Large intestine (tissue), 3 donors: ENCODE data around the gene ASB16. TPM values are rescaled to one million over a fixed set of nuclear protein-coding genes. Genes with fewer than 3 reads are reported as not detected.
A peak's percentile ranks its signal among the peaks of the same experiment; 100 is the strongest.

Experiments
- DNase-seq, 2 donors: peaks; one replicate each; pipeline versions ENCODE4 v3.0.0 to v3.0.0-alpha.2; 2013
- H3K27ac ChIP-seq: one replicate; pipeline ENCODE4 v1.5.1; 2013; ENCODE audit warnings: low read length
- H3K27me3 ChIP-seq: 2 replicates; pipeline ENCODE4 v1.6.1; 2013; ENCODE audit warnings: low read length; ENCODE audit not compliant: control insufficient read depth, insufficient read depth
- H3K36me3 ChIP-seq: 2 replicates; pipeline ENCODE4 v1.6.1; 2013; ENCODE audit warnings: low read length; ENCODE audit not compliant: control insufficient read depth, insufficient read depth
- H3K4me1 ChIP-seq: one replicate; pipeline ENCODE4 v1.6.1; 2013; ENCODE audit warnings: low read length; ENCODE audit not compliant: control insufficient read depth, insufficient read depth
- H3K4me3 ChIP-seq: one replicate; pipeline ENCODE4 v1.5.1; 2013; ENCODE audit warnings: low read length
- H3K9me3 ChIP-seq: one replicate; pipeline ENCODE4 v1.6.1; 2013; ENCODE audit warnings: mild to moderate bottlenecking, low read depth, low read length, moderate library complexity; ENCODE audit not compliant: control insufficient read depth
- WGBS: methylation state at CpG from one replicate; pipeline ENCODE4 v1.1.5; 2013; ENCODE audit warnings: low lambda C conversion rate; ENCODE audit not compliant: insufficient coverage; 5-methylcytosine and 5-hydroxymethylcytosine counted together
- polyA plus RNA-seq: library from polyadenylated mRNA; unstranded; fragments of 120-200 nt; gene quantifications from one replicate; pipeline ENCODE4 v1.2.1, GENCODE V29; 2013

The ASB16 gene
- polyA plus RNA-seq, 1 donor = 2.5 TPM

DNA sequence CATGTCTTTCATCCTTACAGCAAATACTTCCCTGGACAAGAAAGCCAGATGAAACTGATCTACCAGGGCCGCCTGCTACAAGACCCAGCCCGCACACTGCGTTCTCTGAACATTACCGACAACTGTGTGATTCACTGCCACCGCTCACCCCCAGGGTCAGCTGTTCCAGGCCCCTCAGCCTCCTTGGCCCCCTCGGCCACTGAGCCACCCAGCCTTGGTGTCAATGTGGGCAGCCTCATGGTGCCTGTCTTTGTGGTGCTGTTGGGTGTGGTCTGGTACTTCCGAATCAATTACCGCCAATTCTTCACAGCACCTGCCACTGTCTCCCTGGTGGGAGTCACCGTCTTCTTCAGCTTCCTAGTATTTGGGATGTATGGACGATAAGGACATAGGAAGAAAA, 20.0 kb downstream of the ASB16 start:
- Histone ChIP-seq H3K9me3 (no peaks in the 10 kb centered on the region), H3K27ac (no peak overlapping the region), H3K27me3 (no peaks in the 10 kb centered on the region), H3K4me3 (no peak overlapping the region), H3K4me1 (peaks cover 23% of the 10 kb centered on the region), H3K36me3 (peaks cover 57% of the 10 kb centered on the region)
- DNase-seq = no peak
- WGBS = no CpG with 5 or more reads among the region's 10 CpGs

DNA sequence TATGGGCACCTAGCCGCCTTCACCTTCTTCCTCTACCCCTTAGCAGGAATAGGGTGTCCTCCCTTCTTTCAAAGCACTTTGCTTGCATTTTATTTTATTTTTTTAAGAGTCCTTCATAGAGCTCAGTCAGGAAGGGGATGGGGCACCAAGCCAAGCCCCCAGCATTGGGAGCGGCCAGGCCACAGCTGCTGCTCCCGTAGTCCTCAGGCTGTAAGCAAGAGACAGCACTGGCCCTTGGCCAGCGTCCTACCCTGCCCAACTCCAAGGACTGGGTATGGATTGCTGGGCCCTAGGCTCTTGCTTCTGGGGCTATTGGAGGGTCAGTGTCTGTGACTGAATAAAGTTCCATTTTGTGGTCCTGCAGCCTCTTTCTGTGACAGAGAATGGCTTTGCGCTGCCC, 20.9 kb downstream of the ASB16 start:
- WGBS = 100% methylated on average over 1 of the region's 5 CpGs
- H3K4me1 ChIP-seq = peaks cover 19% of the 10 kb centered on the region
- H3K9me3 ChIP-seq = no peaks in the 10 kb centered on the region
- H3K27me3 ChIP-seq = no peaks in the 10 kb centered on the region
- peaks cover 66% of the 10 kb centered on the region for H3K36me3 ChIP-seq
- H3K4me3 ChIP-seq = no peak overlapping the region
- DNase-seq = no peak
- peak overlapping the region; percentile 14 for H3K27ac ChIP-seq

DNA sequence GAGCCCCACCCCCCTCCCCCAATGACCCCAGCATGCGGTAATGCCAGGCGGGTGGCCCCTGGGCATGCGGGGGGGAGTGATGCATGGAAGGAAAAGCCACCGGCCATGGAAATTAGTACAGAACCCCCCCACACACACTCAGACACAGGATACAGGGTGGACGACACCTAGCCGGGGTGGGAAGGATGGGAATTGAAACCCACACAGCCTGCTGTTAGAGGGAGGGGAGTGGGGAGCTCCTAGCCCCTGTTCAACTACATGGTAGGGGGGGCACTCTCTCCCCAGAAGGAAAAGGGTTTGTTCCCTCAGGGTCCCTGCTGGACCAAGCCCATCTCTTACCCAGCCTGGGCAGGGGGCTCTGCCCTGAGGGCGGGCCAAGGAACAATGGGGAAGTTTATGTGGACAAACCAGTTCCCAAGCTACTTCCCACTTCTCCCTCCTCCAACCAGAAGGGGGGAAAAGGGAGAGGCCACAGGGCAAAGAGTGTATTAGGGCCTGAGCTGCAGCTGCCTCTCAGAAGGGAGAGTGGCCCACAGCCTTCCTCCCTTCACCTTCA, 21.5 kb downstream of the ASB16 start:
- Histone ChIP-seq H3K27ac (peak overlapping the region; percentile 14), H3K9me3 (no peaks in the 10 kb centered on the region), H3K4me3 (no peak overlapping the region), H3K27me3 (no peaks in the 10 kb centered on the region), H3K36me3 (peaks cover 71% of the 10 kb centered on the region), H3K4me1 (peaks cover 19% of the 10 kb centered on the region)
- DNase-seq = peak; percentile 49 to 69
- no CpG with 5 or more reads among the region's 7 CpGs for WGBS

DNA sequence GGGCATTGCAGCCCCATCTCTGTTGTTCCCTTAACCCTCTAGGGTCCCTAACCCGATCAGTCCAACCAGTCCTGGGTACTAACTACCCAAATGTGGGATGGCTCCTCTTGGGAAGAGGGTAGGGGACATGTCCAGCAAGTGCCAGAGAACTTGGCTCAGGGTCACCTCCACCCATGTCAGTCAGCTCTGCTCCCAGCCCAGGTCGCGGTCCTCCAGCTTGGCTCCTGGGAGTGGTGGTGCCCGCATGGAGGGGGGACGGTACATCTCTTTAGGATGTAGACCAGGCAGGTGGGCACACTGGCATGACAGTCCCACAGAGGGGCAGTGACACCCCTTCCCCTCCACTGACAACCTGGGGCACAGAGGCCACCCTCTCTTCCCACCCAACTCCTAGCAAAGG, 22.2 kb downstream of the ASB16 start:
- Histone ChIP-seq H3K27me3 (no peaks in the 10 kb centered on the region), H3K4me3 (no peak overlapping the region), H3K9me3 (no peaks in the 10 kb centered on the region), H3K36me3 (peaks cover 78% of the 10 kb centered on the region), H3K27ac (peak overlapping the region; percentile 14), H3K4me1 (peaks cover 23% of the 10 kb centered on the region)
- DNase-seq = no peak
- WGBS = no CpG with 5 or more reads among the region's 5 CpGs

DNA sequence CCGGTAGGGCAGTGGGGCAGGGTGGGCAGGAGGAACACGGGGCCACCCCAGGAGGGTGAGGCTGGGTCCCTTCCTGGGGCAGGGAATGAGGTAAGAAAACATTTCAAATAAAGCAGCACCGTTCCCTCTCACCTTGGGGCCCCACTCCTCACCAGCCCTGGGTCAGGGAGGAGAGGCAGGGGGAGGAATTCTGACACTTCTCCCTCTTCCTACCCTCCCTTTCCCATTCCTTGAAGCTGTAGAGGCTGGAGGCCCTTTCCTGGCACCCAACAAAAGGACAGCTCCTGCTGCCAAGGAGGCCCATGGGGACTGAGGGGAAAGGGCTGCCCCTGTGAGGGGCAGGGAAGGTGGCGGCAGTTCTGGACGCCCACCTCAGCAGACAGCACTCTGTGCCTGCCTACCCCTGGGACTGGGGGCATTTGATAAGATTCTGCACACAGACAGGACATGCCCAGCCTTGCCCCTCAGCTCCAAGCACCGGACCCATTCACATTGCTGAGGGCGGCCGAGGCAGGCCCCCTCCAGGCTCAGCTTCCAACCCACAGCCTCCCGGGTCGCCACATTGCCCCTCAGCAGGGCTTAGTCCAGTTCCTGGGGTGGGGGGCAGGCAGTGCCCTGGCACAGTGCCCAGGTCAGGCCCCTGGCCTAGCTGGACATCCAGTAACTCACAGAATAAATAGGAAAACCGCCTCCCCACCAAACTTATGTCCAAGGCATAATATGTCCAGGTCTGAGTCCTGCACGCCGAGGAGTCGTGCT, 23.0 kb downstream of the ASB16 start:
- Histone ChIP-seq H3K36me3 (peaks cover 79% of the 10 kb centered on the region), H3K4me1 (peaks cover 26% of the 10 kb centered on the region), H3K4me3 (no peak overlapping the region), H3K27ac (no peak overlapping the region), H3K27me3 (no peaks in the 10 kb centered on the region), H3K9me3 (no peaks in the 10 kb centered on the region)
- DNase-seq = no peak
- 100% methylated on average over 1 of the region's 14 CpGs for WGBS

DNA sequence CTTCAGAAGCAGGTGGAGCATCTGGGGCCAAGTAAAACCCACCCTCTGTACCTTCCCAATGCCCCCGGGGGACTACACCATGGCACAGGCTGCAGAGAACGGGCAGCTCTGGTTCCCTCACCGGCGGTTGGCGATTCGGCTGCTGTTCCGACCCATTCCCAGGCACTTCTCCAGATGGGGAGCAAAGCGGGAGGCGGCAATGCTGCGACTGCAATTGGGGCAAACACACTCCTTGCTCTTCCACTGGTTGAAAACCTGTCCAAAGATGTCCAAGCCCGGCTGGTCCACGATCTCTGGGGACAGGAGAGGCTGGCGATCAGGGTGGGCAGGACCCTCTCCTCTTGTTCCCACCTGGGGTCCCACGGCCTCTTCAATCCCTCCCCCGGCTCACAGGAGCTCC, 26.6 kb downstream of the ASB16 start:
- no peaks in the 10 kb centered on the region for H3K9me3 ChIP-seq
- no peaks in the 10 kb centered on the region for H3K27me3 ChIP-seq
- no peak overlapping the region for H3K27ac ChIP-seq
- no peak overlapping the region for H3K4me3 ChIP-seq
- peaks cover 26% of the 10 kb centered on the region for H3K4me1 ChIP-seq
- H3K36me3 ChIP-seq = peaks cover 53% of the 10 kb centered on the region
- WGBS = no CpG with 5 or more reads among the region's 15 CpGs
- DNase-seq = no peak

DNA sequence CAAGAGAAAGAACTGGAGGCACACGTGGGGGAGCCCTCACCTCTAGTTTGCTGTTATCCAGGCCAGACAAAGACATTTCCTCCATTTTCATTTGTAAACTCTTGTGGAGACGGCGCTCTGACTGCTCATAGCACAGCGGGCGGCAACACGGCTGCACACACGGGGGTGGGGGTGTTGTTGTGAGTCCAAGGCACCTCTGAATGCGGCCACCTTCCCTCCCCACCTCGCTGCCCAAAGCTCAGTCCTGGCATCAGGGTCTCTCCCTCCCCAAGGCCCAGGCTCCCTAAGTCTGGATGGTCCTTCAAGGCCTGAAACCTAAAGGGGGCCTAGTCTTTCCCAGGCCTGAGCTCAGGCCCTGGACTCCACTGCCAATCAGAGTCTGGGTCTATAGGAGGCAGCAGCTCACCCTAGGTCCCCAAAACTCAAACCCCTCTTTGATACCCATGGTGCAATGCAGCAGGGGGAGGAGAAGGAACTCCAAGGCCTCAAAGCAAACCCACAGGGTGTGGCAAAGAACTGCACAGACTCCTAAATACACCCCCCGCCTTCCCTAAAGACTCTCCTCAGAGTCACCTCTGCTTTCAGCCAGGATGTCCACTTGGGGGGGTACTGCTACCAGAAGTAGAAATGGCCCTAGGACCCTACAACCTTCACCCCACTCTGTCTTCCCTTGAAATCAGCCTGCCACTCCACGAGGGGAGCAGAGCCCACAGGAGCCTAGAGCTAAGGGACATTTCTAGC, 27.6 kb downstream of the ASB16 start:
- peak overlapping the region; percentile 88 for H3K4me3 ChIP-seq
- no CpG with 5 or more reads among the region's 11 CpGs for WGBS
- no peaks in the 10 kb centered on the region for H3K9me3 ChIP-seq
- peaks cover 45% of the 10 kb centered on the region for H3K36me3 ChIP-seq
- peak overlapping the region; percentile 93 for H3K27ac ChIP-seq
- no peak for DNase-seq
- no peaks in the 10 kb centered on the region for H3K27me3 ChIP-seq
- peaks cover 18% of the 10 kb centered on the region for H3K4me1 ChIP-seq

DNA sequence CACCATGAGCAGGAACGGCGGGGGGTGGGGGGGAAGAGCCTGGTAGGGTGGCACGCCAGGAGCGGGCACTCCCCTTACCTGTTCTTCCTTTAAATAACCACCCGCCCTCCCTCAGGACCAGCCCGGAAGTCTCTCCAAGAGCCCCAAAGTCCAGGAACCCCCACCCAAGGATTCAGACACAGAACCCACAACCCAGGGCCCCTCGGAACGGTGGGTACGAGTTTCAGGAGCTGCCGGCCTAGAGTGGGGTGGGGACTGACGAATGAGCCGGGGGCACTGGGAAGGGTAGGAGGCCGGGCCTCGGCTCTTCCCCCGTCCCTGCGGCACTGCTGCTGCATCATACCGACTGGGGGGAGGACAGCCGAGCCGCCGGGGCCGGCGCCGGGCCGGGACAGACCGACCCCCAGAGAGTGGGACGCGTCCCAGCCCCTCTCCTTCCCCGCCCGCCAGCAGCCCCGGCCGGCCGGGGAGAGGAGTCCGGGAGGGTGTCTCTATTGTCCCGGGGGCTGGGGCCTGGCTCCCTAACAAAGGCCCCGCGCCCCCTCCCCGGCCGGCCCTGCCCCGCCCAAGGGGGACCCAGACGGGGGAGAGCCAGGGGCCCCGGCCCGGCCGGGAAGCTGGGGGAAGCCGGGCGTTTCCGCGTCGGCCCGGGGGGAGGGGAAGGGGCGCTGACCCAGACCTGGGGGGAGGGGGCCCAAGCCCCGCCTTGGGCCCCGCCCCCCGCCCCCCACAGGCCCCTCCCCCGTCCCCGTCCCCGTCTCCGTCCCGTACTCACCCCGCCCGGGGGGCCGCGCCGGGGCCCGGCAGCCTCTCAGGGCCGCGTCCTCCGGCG, 28.4 kb downstream of the ASB16 start:
- H3K4me1 ChIP-seq = peaks cover 24% of the 10 kb centered on the region
- no CpG with 5 or more reads among the region's 68 CpGs for WGBS
- H3K27ac ChIP-seq = peak overlapping the region; percentile 93

DNA sequence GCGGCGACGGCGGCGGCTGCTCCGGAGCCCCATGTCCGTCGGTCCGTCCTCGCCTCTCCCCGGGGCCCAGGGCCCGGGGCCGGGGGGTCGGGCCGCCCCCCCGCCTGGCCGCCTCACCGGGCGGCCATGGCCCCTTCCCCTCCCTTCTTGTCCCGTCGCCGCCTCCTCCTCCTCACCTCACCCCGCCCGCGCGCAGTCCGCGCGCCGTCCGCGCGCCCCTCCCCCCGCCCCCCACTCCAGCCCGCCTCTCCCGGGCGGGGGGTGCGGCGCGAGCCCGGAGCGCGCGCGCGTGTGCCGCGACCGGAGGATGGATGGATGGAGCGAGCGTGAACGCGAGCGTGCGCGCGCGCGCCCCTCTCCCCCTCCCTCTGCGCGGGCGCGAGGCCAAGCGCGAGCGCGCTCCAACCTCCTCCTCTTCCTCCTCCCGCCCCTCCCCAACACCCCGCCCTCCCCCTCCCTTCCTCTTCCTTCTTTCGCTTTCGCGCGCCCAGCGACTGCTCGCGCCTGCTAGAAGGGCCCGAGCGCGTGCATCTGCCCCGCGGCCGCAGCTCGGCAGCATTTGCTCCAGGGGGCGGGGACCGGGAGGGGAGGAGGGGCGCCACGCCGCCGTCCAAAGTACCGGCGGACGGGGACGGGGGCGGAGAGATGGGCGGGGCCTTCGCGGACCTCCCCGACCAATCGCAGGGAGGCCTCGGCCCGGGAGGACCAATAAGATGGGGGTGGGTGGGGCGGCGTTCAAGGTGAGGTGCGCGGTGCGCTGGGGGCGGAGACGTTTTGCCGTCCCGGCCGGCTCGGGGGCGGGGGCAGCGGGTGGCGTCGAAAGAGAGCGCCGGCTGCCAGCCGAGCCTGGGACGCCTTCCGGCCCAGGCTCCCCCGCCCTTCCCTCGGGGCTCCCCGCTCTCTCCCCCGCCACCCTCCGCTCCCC, 29.3 kb downstream of the ASB16 start, which contains the start of gene ATXN7L3:
ATXN7L3 (minus strand) TSS at position 332 of the 925 bp plus-strand sequence. CDS start 1,814 bp downstream, outside the sequence.
- Histone ChIP-seq H3K27ac (peak within 1 kb of the TSS; percentile 98), H3K4me1 (peaks cover 24% of the 10 kb centered on the region), H3K9me3 (no peaks in the 10 kb centered on the region), H3K4me3 (peak within 1 kb of the TSS; percentile 93), H3K36me3 (peaks cover 28% of the 10 kb centered on the region), H3K27me3 (no peaks in the 10 kb centered on the region)
- DNase-seq = peak; percentile 99
- WGBS = no CpG with 5 or more reads among the region's 126 CpGs

More for the DNA sequence above, 28.4 kb downstream of the ASB16 start:
- H3K27me3 ChIP-seq = no peaks in the 10 kb centered on the region
- H3K36me3 ChIP-seq = peaks cover 37% of the 10 kb centered on the region
- peak; percentile 38 to 68 for DNase-seq
- H3K4me3 ChIP-seq = peak overlapping the region; percentile 88
- no peaks in the 10 kb centered on the region for H3K9me3 ChIP-seq
